ENCODE results near the gene NCOR2.

NCOR2 gene

GRCh38 chr12:124529565-124530276 is 37.7 kb downstream of the NCOR2 start:
- no peak for DNase-seq

- peak in 1 of 56 donors; percentile 54 for DNase-seq
These were observed 39.4 kb downstream of the NCOR2 start for GRCh38 chr12:124527861-124528561.

- DNase-seq, result no peak
These were observed 41.3 kb downstream of the NCOR2 start for GRCh38 chr12:124525927-124526692.

GRCh38 chr12:124525455-124525854 is 42.0 kb downstream of the NCOR2 start:
- peak in 32 of 56 donors; percentile 16 to 65 (median 40) for DNase-seq

GRCh38 chr12:124524231-124524925 is 43.0 kb downstream of the NCOR2 start:
- no peak for DNase-seq

GRCh38 chr12:124523071-124523470 is 44.3 kb downstream of the NCOR2 start:
- peak in 24 of 56 donors; percentile 12 to 67 (median 35) for DNase-seq

- DNase-seq, result no peak
These were observed 46.5 kb downstream of the NCOR2 start for GRCh38 chr12:124520907-124521306.

- no peak for DNase-seq
These were observed 47.1 kb downstream of the NCOR2 start for GRCh38 chr12:124520265-124520701.

DNA sequence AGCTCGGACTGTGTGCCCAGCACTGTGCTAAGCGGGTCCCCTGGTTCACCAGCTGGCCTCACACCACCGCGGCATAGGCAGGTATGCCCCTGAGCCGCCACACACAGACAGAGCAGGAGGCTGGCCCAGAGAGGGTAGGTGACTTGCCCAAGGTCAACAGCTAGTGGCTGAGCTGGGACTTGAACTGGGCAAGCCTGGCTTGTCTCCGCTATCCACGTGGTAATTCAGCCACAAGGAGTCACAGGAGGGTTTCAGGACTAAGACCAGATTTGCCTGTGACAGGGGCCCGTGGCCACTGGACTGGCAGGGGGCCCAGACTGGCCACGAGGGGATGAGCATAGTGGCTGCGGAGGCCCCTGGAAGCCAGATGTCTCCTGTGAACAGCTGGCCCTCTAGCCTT is 47.7 kb downstream of the NCOR2 start:
- DNase-seq, result no peak

GRCh38 chr12:124518051-124518932 is 49.1 kb downstream of the NCOR2 start:
- peak; percentile 63 to 98 (median 92) for DNase-seq
